DOHH2 (cell line): ENCODE measurements around the gene STARD8.

ENCODE experiments used
- H3F3A ChIP-seq: fragments of 200-600 bp; sonication (generic), shearing (Covaris generic); 2 replicates; pipeline ENCODE4 v1.6.0; 2016; ENCODE audit warnings: antibody characterized with exemption, mild to moderate bottlenecking; ENCODE audit not compliant: control insufficient read depth, insufficient read depth
- H3K27ac ChIP-seq: fragments of 200-600 bp; sonication (generic); 2 replicates; pipeline ENCODE4 v1.5.1; 2014; ENCODE audit warnings: low read depth, mild to moderate bottlenecking, low read length, moderate library complexity
- H3K27me3 ChIP-seq: fragments of 200-600 bp; sonication (generic); 2 replicates; pipeline ENCODE4 v1.6.1; 2014; ENCODE audit warnings: mild to moderate bottlenecking, low read length, mixed read lengths; ENCODE audit not compliant: control insufficient read depth
- H3K36me3 ChIP-seq: fragments of 200-600 bp; sonication (generic); 2 replicates; pipeline ENCODE4 v1.6.1; 2014; ENCODE audit warnings: mild to moderate bottlenecking, low read length, moderate library complexity, mixed read lengths; ENCODE audit not compliant: control insufficient read depth
- H3K4me1 ChIP-seq: fragments of 200-600 bp; sonication (generic); 2 replicates; pipeline ENCODE4 v1.6.1; 2014; ENCODE audit warnings: mild to moderate bottlenecking, low read length, mixed read lengths; ENCODE audit not compliant: control insufficient read depth
- H3K4me2 ChIP-seq: fragments of 200-600 bp; sonication (generic); 2 replicates; pipeline ENCODE4 v1.6.0; 2014; ENCODE audit warnings: mild to moderate bottlenecking, low read length, moderate library complexity
- H3K4me3 ChIP-seq: fragments of 200-600 bp; sonication (generic); 2 replicates; pipeline ENCODE4 v1.5.1; 2014; ENCODE audit warnings: mild to moderate bottlenecking, low read length, mixed read lengths
- H3K79me2 ChIP-seq: fragments of 200-600 bp; sonication (generic); 2 replicates; pipeline ENCODE4 v1.6.1; 2014; ENCODE audit warnings: mild to moderate bottlenecking, low read length, mixed read lengths; ENCODE audit not compliant: control insufficient read depth
- H3K9me2 ChIP-seq: fragments of 200-600 bp; sonication (generic); replicated peaks from 2 replicates; pipeline ENCODE4 v1.6.1; 2014; ENCODE audit warnings: mild to moderate bottlenecking, low read length, mixed read lengths; ENCODE audit not compliant: control insufficient read depth
- H3K9me3 ChIP-seq: fragments of 200-600 bp; sonication (generic); 2 replicates; pipeline ENCODE4 v1.6.1; 2014; ENCODE audit warnings: antibody characterized with exemption, low read length, mixed read lengths; ENCODE audit not compliant: control insufficient read depth, insufficient read depth
- H4K20me1 ChIP-seq: fragments of 200-600 bp; sonication (generic); 2 replicates; pipeline ENCODE4 v1.6.0; 2014; ENCODE audit warnings: low read depth, mild to moderate bottlenecking, antibody characterized with exemption, low read length, moderate library complexity; ENCODE audit not compliant: control insufficient read depth, insufficient read depth
- EZH2phosphoT487 ChIP-seq: fragments of 200-600 bp; sonication (generic); IDR thresholded peaks from 2 replicates; pipeline ENCODE4 v1.6.1; 2017; ENCODE audit warnings: borderline replicate concordance, mild to moderate bottlenecking, antibody characterized with exemption, low read length, moderate library complexity, mixed read lengths
- TF ChIP-seq, protein P1 (sequence below): fragments of 200-600 bp; sonication (generic); IDR thresholded peaks from one replicate; pipeline ENCODE4 v1.5.1; 2014; ENCODE audit warnings: antibody characterized with exemption, mild to moderate bottlenecking, low read depth, low read length; ENCODE audit not compliant: poor library complexity, severe bottlenecking

STARD8 gene

GRCh38 chrX:68703369-68703768, 55.9 kb downstream of the STARD8 start:
- Histone ChIP-seq H3K4me3 (no peak overlapping the region), H3K9me3 (no peaks in the 10 kb centered on the region), H3K4me1 (no peaks in the 10 kb centered on the region), H3K27me3 (no peaks in the 10 kb centered on the region), H3K36me3 (no peaks in the 10 kb centered on the region), H3K4me2 (no peak overlapping the region), H3K27ac (no peak overlapping the region), H4K20me1 (no peaks in the 10 kb centered on the region), H3K79me2 (no peaks in the 10 kb centered on the region), H3F3A (no peaks in the 10 kb centered on the region), H3K9me2 (no peaks in the 10 kb centered on the region)
- no peak for TF ChIP-seq EZH2phosphoT487
- TF ChIP-seq, protein P1, sequence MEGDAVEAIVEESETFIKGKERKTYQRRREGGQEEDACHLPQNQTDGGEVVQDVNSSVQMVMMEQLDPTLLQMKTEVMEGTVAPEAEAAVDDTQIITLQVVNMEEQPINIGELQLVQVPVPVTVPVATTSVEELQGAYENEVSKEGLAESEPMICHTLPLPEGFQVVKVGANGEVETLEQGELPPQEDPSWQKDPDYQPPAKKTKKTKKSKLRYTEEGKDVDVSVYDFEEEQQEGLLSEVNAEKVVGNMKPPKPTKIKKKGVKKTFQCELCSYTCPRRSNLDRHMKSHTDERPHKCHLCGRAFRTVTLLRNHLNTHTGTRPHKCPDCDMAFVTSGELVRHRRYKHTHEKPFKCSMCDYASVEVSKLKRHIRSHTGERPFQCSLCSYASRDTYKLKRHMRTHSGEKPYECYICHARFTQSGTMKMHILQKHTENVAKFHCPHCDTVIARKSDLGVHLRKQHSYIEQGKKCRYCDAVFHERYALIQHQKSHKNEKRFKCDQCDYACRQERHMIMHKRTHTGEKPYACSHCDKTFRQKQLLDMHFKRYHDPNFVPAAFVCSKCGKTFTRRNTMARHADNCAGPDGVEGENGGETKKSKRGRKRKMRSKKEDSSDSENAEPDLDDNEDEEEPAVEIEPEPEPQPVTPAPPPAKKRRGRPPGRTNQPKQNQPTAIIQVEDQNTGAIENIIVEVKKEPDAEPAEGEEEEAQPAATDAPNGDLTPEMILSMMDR, result no peak

DNA sequence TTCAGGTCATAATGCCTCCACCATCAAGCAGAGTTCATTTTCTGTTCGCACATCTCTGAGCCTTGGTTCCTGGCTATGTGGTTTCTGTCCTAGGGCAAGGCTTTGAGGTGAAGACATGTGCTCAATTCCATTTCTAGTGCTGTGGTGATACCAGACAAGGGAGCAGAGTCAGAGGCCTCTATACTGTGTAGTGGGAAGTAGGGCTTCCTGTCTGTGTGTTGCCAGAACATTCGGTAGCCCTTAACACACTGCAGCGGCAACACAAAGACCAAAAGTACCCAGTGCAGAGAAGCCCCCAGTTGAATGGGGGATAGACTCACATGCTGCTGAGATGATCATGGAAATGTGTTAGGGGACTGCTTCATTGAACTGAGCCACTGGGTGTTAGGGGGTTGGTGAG, 56.4 kb downstream of the STARD8 start:
- H3K27me3 ChIP-seq, result no peaks in the 10 kb centered on the region
- H3K27ac ChIP-seq, result no peak overlapping the region
- TF ChIP-seq, protein P1, result no peak
- TF ChIP-seq EZH2phosphoT487, result no peak
- H3K4me1 ChIP-seq, result no peaks in the 10 kb centered on the region
- H3K9me2 ChIP-seq, result no peaks in the 10 kb centered on the region
- H3F3A ChIP-seq, result no peaks in the 10 kb centered on the region
- no peaks in the 10 kb centered on the region for H4K20me1 ChIP-seq
- no peaks in the 10 kb centered on the region for H3K79me2 ChIP-seq
- H3K36me3 ChIP-seq, result no peaks in the 10 kb centered on the region
- H3K4me2 ChIP-seq, result no peak overlapping the region
- no peak overlapping the region for H3K4me3 ChIP-seq
- H3K9me3 ChIP-seq, result no peaks in the 10 kb centered on the region

DNA sequence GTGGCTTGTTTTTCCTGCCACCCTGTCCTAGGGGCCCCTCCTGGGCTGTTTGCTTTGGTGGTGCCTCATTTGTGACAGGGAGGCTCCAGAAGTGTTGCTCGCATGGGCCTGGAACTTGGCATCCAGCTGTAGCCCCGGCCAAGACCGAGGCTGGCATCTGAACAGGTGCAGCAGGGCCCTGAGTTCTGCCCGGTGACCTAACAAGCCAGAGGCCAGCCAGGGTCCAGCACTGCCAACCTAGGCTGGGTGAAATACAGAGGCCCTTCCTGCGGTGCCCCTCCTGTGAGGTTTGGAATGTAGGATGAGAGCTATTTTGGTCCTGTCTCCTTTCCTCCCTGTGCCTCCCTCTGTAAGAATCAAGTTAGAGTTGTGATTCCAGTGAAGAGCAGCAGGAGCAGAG, 58.5 kb downstream of the STARD8 start:
- Histone ChIP-seq H3K27ac (no peak overlapping the region), H3K36me3 (no peaks in the 10 kb centered on the region), H3K9me2 (no peaks in the 10 kb centered on the region), H3K79me2 (no peaks in the 10 kb centered on the region), H3K9me3 (no peaks in the 10 kb centered on the region), H3K4me2 (no peak overlapping the region), H3K4me1 (no peaks in the 10 kb centered on the region), H4K20me1 (no peaks in the 10 kb centered on the region), H3F3A (no peaks in the 10 kb centered on the region), H3K27me3 (no peaks in the 10 kb centered on the region), H3K4me3 (no peak overlapping the region)
- TF ChIP-seq, protein P1, result no peak
- TF ChIP-seq EZH2phosphoT487, result no peak
